Endothelial cell of umbilical vein (primary cell): ENCODE results near the gene ZNF442. TPM values are rescaled to one million over a fixed set of nuclear protein-coding genes. Genes with fewer than 3 reads are reported as not detected.

Source experiments
- BruUV-seq: library from RNA; stranded (reverse); fragments of 400-500 nt; replicated peaks from 2 replicates; lab custom pipeline; 2021; lab: Mats Ljungman, UMichigan
- CTCF ChIA-PET: fragments of 300-600, 350-600 bp; sonication (Branson Sonifier 250); formaldehyde crosslinking; loops from one replicate; lab custom pipeline; 2021; ENCODE audit warnings: antibody characterized with exemption, inconsistent platforms; lab: Charles Lee
- POLR2A ChIA-PET: fragments of 300-600, 350-600 bp; sonication (Branson Sonifier 250); formaldehyde crosslinking; loops from one replicate; lab custom pipeline; 2021; ENCODE audit warnings: antibody characterized with exemption, inconsistent platforms; lab: Charles Lee
- DNase-seq: peaks from one replicate; pipeline ENCODE4 v3.0.0-alpha.2; 2011; ENCODE audit warnings: low read depth, low spot score
- FAIRE-seq: peaks from 2 replicates; lab custom pipeline; 2011; peaks lifted over from hg19 to GRCh38; lab: Jason Lieb, UNC
- H2AFZ ChIP-seq: 2 replicates; pipeline ENCODE4 v1.6.0; 2012; ENCODE audit warnings: low read depth, low read length, control low read depth, inconsistent platforms
- H3K27ac ChIP-seq: 2 replicates; pipeline ENCODE4 v1.5.1; 2011; ENCODE audit warnings: low read depth, mild to moderate bottlenecking, control low read depth, low read length, moderate library complexity; ENCODE audit not compliant: insufficient read depth
- H3K27me3 ChIP-seq, 2 experiments: 2 replicates each; pipeline versions ENCODE4 v1.6.0 to v1.6.1; 2011; ENCODE audit warnings: low read length in 2 of 2, mixed read lengths in 1 of 2; ENCODE audit not compliant: control insufficient read depth in 2 of 2, insufficient read depth in 2 of 2
- H3K36me3 ChIP-seq, 2 experiments: 2 replicates in 1 of 2; 3 replicates in 1 of 2; pipeline ENCODE4 v1.5.1; 2011; ENCODE audit warnings: low read length in 2 of 2, mild to moderate bottlenecking in 1 of 2, moderate library complexity in 1 of 2; ENCODE audit not compliant: control insufficient read depth in 2 of 2, insufficient read depth in 2 of 2; ENCODE audit errors: extremely low read depth in 1 of 2
- H3K4me1 ChIP-seq: 3 replicates; pipeline ENCODE4 v1.5.1; 2011; ENCODE audit warnings: mild to moderate bottlenecking, low read length; ENCODE audit not compliant: control insufficient read depth, insufficient read depth; ENCODE audit errors: extremely low read depth
- H3K4me2 ChIP-seq: 2 replicates; pipeline ENCODE4 v1.6.1; 2011; ENCODE audit warnings: low read length, control low read depth, mixed read lengths; ENCODE audit not compliant: insufficient read depth
- H3K4me3 ChIP-seq, 3 experiments: fragments of 200-600 bp in 1 of 3; sonication (generic), shearing (Covaris generic) in 1 of 3; replicated peaks in 1 of 3; 2 replicates each; pipeline ENCODE4 v1.5.1; 2011 to 2016; ENCODE audit warnings: control low read depth in 3 of 3, low read length in 3 of 3, mild to moderate bottlenecking in 2 of 3, inconsistent platforms in 1 of 3, low read depth in 1 of 3, moderate library complexity in 1 of 3; ENCODE audit not compliant: insufficient read depth in 1 of 3
- H3K79me2 ChIP-seq: 2 replicates; pipeline ENCODE4 v1.6.0; 2012; ENCODE audit warnings: low read length, inconsistent platforms; ENCODE audit not compliant: control insufficient read depth, insufficient read depth
- H3K9ac ChIP-seq: replicated peaks from 2 replicates; pipeline ENCODE3; 2011; ENCODE audit warnings: low read length, control low read depth; ENCODE audit not compliant: insufficient read depth; ENCODE audit errors: extremely low read depth
- H3K9me1 ChIP-seq: replicated peaks from 3 replicates; pipeline ENCODE4 v1.6.0; 2011; ENCODE audit warnings: mild to moderate bottlenecking, low read length; ENCODE audit not compliant: control insufficient read depth, insufficient read depth; ENCODE audit errors: extremely low read depth
- H3K9me3 ChIP-seq: replicated peaks from 2 replicates; pipeline ENCODE4 v1.5.1; 2012; ENCODE audit warnings: low read length, inconsistent platforms; ENCODE audit not compliant: control insufficient read depth, insufficient read depth
- H4K20me1 ChIP-seq: replicated peaks from 2 replicates; pipeline ENCODE3; 2011; ENCODE audit warnings: mild to moderate bottlenecking, low read length; ENCODE audit not compliant: control insufficient read depth, insufficient read depth; ENCODE audit errors: extremely low read depth
- EZH2 ChIP-seq: IDR thresholded peaks from 2 replicates; pipeline ENCODE4 v1.6.1; 2012; ENCODE audit warnings: borderline replicate concordance, low read depth, mild to moderate bottlenecking, moderate library complexity, low read length, inconsistent platforms; ENCODE audit not compliant: severe bottlenecking
- FOS ChIP-seq: IDR thresholded peaks from 2 replicates; pipeline ENCODE4 v1.6.1; 2011; ENCODE audit warnings: mild to moderate bottlenecking, low read length, moderate library complexity, borderline replicate concordance; ENCODE audit not compliant: insufficient read depth
- GATA2 ChIP-seq: IDR thresholded peaks from 2 replicates; pipeline ENCODE4 v1.7.0; 2011; ENCODE audit warnings: low read depth, mild to moderate bottlenecking, moderate library complexity, mixed read lengths, low read length; ENCODE audit not compliant: insufficient read length, insufficient read depth
- JUN ChIP-seq: IDR thresholded peaks from 2 replicates; pipeline ENCODE4 v1.6.1; 2011; ENCODE audit warnings: borderline replicate concordance, low read depth; ENCODE audit not compliant: insufficient read length, insufficient read depth
- MYC ChIP-seq: IDR thresholded peaks from one replicate; pipeline ENCODE4 v1.6.1; 2011; ENCODE audit warnings: mild to moderate bottlenecking, low read depth, low read length
- POLR2A ChIP-seq: IDR thresholded peaks from 2 replicates; pipeline ENCODE4 v1.6.1; 2012; ENCODE audit warnings: low read depth, mild to moderate bottlenecking, control low read depth, low read length
- POLR2AphosphoS5 ChIP-seq: IDR thresholded peaks from 2 replicates; pipeline ENCODE4 v1.6.1; 2012; ENCODE audit warnings: low read depth, mild to moderate bottlenecking, control low read depth, low read length, moderate library complexity; ENCODE audit not compliant: insufficient read depth
- dilution Hi-C: fragments of 300-500 bp; cut with MboI; formaldehyde crosslinking; loops from one replicate; pipeline ENCODE4 v1.15.0; 2019; ENCODE audit warnings: low sequenced_read_pairs; ENCODE audit not compliant: extremely low pct_ligation_motif_present
- intact Hi-C: fragments of 100-400 bp; cut with micrococcal nuclease; formaldehyde crosslinking; loops from one replicate; pipeline ENCODE4 v1.10.0; 2022
- polyA plus RNA-seq, 4 experiments: library from polyadenylated mRNA; depleted of rRNA in 3 of 4; stranded (reverse) in 3 of 4; unstranded in 1 of 4; fragments of >200 nt; gene quantifications; 2 replicates each; pipeline versions ENCODE4 v1.2.1 to v1.2.3, GENCODE V29; 2011 to 2012; ENCODE audit warnings: missing spikeins in 1 of 4
- total RNA-seq: library from RNA; stranded (reverse); gene quantifications from 2 replicates; pipeline ENCODE4 v1.2.3, GENCODE V29; 2021
- TF ChIP-seq, protein P1 (sequence below): IDR thresholded peaks from 2 replicates; pipeline ENCODE4 v1.6.1; 2011; ENCODE audit not compliant: insufficient read depth, insufficient read length
- TF ChIP-seq, protein P2 (sequence below), 2 donors: IDR thresholded peaks; 1 replicate in 1 of 2; 2 replicates in 1 of 2; pipeline ENCODE4 v1.5.1; 2011; ENCODE audit warnings: low read length in 2 of 2, mild to moderate bottlenecking in 2 of 2, moderate library complexity in 2 of 2, control low read depth in 1 of 2, inconsistent platforms in 1 of 2, low read depth in 1 of 2; ENCODE audit not compliant: insufficient read depth in 1 of 2; ENCODE audit errors: extremely low read depth in 1 of 2

The ZNF442 gene
- total and polyA plus RNA-seq, 2 donors (not counting 3 experiments of a cell fraction or from before 2014, with no cell fraction given) = 0.21 to 0.93 TPM

DNA sequence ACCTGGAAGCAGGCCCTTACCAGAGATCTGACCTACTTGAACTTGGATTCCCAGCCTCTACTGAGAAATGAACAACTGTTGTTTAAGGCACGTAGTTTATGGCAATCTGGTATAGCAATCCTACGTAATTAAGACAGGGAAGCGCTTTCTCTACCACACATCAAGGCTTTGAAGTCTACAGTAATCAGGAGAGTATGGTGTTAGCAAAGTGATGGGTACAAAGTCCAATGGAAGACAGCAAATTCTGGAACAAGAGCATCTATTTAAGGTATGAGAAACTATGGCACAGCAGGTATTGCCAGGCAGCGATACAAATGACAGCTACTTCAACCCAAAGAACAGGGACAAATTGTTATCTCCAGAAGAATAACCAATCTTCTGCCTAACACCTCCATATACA lies 35.1 kb downstream of the ZNF442 start:
- dilution Hi-C loops (no loop called here), intact Hi-C loops (no loop called here)
- BruUV-seq = no TSS peak
- Histone ChIP-seq H3K4me3 (no peak overlapping the region), H2AFZ (no peak overlapping the region), H4K20me1 (no peaks in the 10 kb centered on the region), H3K9me3 (no peaks in the 10 kb centered on the region), H3K9me1 (no peaks in the 10 kb centered on the region), H3K36me3 (no peaks in the 10 kb centered on the region), H3K4me1 (no peaks in the 10 kb centered on the region), H3K27ac (no peak overlapping the region), H3K4me2 (no peak overlapping the region), H3K9ac (no peak overlapping the region), H3K79me2 (no peaks in the 10 kb centered on the region), H3K27me3 (no peaks in the 10 kb centered on the region)
- TF ChIP-seq GATA2 = no peak
- no peak for DNase-seq
- ChIA-PET CTCF (no interaction called here), POLR2A (no interaction called here)
- no peak for FAIRE-seq

DNA sequence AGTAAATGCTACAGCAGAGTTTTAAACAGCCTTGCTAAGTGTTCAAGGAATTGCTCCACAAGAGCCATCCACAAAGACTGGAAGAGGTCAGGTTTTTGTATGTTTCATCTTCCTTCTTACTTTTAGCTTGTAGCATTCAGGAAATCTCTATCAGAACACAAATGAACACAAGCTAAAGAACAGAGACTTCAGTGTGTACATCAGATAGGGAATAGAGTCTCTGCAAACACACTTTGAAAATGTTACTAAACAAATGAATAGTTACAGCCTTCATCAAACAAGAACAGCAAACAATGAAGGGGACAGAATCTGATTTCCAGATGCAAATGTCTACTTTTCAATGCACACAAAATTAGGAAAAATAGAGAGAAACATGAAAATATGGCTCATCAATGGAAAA lies 39.8 kb downstream of the ZNF442 start:
- Histone ChIP-seq H3K27ac (no peak overlapping the region), H4K20me1 (no peaks in the 10 kb centered on the region), H3K27me3 (no peaks in the 10 kb centered on the region), H2AFZ (no peak overlapping the region), H3K4me3 (no peak overlapping the region), H3K9ac (no peak overlapping the region), H3K4me1 (no peaks in the 10 kb centered on the region), H3K36me3 (no peaks in the 10 kb centered on the region), H3K9me1 (no peaks in the 10 kb centered on the region), H3K79me2 (no peaks in the 10 kb centered on the region), H3K4me2 (no peak overlapping the region), H3K9me3 (no peaks in the 10 kb centered on the region)
- ChIA-PET CTCF (no interaction called here), POLR2A (no interaction called here)
- dilution Hi-C loops = no loop called here
- no peak for DNase-seq
- intact Hi-C loops = no loop called here
- no TSS peak for BruUV-seq
- FAIRE-seq = no peak
- TF ChIP-seq, protein P1, sequence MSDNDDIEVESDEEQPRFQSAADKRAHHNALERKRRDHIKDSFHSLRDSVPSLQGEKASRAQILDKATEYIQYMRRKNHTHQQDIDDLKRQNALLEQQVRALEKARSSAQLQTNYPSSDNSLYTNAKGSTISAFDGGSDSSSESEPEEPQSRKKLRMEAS = no peak
- TF ChIP-seq FOS = no peak
- TF ChIP-seq JUN = no peak
- TF ChIP-seq POLR2AphosphoS5 = no peak
- no peak for TF ChIP-seq GATA2
- TF ChIP-seq POLR2A = no peak
- TF ChIP-seq MYC = no peak
- no peak for TF ChIP-seq EZH2
- TF ChIP-seq, protein P2, sequence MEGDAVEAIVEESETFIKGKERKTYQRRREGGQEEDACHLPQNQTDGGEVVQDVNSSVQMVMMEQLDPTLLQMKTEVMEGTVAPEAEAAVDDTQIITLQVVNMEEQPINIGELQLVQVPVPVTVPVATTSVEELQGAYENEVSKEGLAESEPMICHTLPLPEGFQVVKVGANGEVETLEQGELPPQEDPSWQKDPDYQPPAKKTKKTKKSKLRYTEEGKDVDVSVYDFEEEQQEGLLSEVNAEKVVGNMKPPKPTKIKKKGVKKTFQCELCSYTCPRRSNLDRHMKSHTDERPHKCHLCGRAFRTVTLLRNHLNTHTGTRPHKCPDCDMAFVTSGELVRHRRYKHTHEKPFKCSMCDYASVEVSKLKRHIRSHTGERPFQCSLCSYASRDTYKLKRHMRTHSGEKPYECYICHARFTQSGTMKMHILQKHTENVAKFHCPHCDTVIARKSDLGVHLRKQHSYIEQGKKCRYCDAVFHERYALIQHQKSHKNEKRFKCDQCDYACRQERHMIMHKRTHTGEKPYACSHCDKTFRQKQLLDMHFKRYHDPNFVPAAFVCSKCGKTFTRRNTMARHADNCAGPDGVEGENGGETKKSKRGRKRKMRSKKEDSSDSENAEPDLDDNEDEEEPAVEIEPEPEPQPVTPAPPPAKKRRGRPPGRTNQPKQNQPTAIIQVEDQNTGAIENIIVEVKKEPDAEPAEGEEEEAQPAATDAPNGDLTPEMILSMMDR (IDR thresholded peaks at IDR 0.05; ENCODE audit: extremely low read depth in 1 of 2, insufficient read depth in 1 of 2, low read depth in 1 of 2, low read length in 2 of 2) = no peak
